Activated T-helper 17 cell treated with anti-CD3 and anti-CD28 coated beads, Interleukin-2, amount 50 U/mL, for 72 hours (primary cell): ENCODE measurements around the gene TBRG4. TPM values are rescaled to one million over a fixed set of nuclear protein-coding genes. Genes with fewer than 3 reads are reported as not detected.
A peak's percentile ranks its signal among the peaks of the same experiment; 100 is the strongest.

Experiments used
- ATAC-seq: fragments of 150-1000 bp; cut with Tn5 transposase; replicated peaks from 2 replicates; pipeline ENCODE4 v1.10.0; 2021; ENCODE audit warnings: mild to moderate bottlenecking, moderate library complexity
- H3K27ac Mint-ChIP-seq: one replicate; pipeline ENCODE4 v1.8.0; 2022; ENCODE audit warnings: mixed read lengths
- H3K27me3 Mint-ChIP-seq: one replicate; pipeline ENCODE4 v1.8.0; 2022; ENCODE audit warnings: mixed read lengths
- H3K36me3 Mint-ChIP-seq: one replicate; pipeline ENCODE4 v1.8.0; 2022; ENCODE audit warnings: low read depth, mild to moderate bottlenecking, mixed read lengths
- H3K4me1 Mint-ChIP-seq: one replicate; pipeline ENCODE4 v1.8.0; 2022; ENCODE audit warnings: mixed read lengths
- H3K4me3 Mint-ChIP-seq: one replicate; pipeline ENCODE4 v1.8.0; 2022; ENCODE audit warnings: mild to moderate bottlenecking, mixed read lengths
- H3K9me3 Mint-ChIP-seq: one replicate; pipeline ENCODE4 v1.8.0; 2022; ENCODE audit warnings: mixed read lengths
- total RNA-seq, 2 donors: library from RNA; stranded (reverse); gene quantifications; one replicate each; pipeline ENCODE4 v1.2.3, GENCODE V29; 2022

Gene TBRG4
- total RNA-seq, 2 donors from 2014 or later, result 119 to 177 TPM

DNA sequence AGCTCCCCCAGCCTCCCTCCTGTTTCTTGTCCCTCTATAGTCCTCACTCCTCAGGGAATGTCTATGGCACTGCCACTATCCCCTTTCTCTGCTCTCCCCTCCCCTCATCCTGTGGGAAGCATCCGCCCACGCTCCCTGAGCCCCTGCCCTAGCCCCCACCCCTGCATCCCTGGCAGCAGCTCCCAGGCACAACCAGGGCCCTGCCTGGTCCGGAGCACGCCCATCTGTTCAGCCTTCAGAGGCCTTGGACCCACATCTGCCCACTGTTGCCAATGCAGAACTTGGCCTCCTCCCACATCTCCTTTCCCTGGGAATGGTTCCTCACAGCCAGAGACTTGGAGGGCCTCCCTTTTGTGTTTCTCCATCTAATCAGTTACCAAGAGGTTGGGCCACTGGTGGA is 20.4 kb upstream of the TBRG4 start:
- no peak for ATAC-seq
- peak overlapping the region; percentile 67 for H3K27ac Mint-ChIP-seq
- no peaks in the 10 kb centered on the region for H3K9me3 Mint-ChIP-seq

DNA sequence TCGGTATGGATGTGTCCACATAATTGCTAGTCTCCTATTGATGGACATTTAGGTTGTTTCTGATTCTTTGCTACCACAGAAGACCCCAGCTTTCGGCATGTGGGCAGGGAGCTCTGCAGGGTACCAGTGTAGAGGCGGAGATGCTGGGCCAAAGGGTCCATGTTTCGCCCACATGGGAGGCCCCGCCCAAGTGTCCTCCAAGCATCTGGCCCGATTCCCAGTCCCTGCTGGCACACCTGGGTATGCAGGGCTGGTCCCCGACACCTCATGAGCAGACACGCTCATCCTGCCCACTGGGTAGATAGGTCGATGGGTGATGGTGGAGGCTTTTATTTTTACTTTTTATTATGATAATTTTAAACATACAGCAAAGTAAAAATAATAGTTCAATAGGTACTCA is 19.4 kb upstream of the TBRG4 start:
- H3K4me1 Mint-ChIP-seq, result peaks cover under 1% of the 10 kb centered on the region

More for the DNA sequence above, 20.4 kb upstream of the TBRG4 start:
- no peak overlapping the region for H3K4me3 Mint-ChIP-seq
- no peaks in the 10 kb centered on the region for H3K27me3 Mint-ChIP-seq
- H3K36me3 Mint-ChIP-seq, result no peaks in the 10 kb centered on the region
- H3K4me1 Mint-ChIP-seq, result peaks cover 6% of the 10 kb centered on the region

DNA sequence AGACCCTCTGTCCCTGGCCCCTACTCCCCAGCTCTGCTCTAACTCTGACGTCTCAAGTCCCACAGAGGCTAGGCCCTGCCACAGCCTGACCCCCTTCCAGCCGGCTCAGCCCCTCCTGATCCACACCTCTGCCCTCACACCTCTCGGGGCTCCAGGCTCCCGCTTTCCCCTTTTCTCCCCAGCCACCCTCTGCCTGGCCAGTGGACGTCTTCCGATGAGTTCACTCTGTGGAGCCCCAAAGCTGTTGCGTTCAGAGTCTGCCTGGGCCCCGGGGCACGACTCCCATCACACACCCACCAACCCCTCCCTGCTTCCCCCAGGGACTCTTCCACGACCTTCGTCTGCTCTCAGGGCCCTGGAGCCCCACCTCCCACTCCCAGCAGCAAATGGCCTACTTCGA is 18.4 kb upstream of the TBRG4 start:
- Mint-ChIP-seq H3K27ac (peak overlapping the region; percentile 21), H3K4me3 (no peak overlapping the region), H3K9me3 (no peaks in the 10 kb centered on the region), H3K36me3 (no peaks in the 10 kb centered on the region), H3K27me3 (no peaks in the 10 kb centered on the region), H3K4me1 (no peaks in the 10 kb centered on the region)
- no peak for ATAC-seq

More for the DNA sequence above, 19.4 kb upstream of the TBRG4 start:
- no peak overlapping the region for H3K27ac Mint-ChIP-seq
- H3K9me3 Mint-ChIP-seq, result no peaks in the 10 kb centered on the region
- H3K36me3 Mint-ChIP-seq, result no peaks in the 10 kb centered on the region
- no peak for ATAC-seq
- no peak overlapping the region for H3K4me3 Mint-ChIP-seq
- no peaks in the 10 kb centered on the region for H3K27me3 Mint-ChIP-seq

DNA sequence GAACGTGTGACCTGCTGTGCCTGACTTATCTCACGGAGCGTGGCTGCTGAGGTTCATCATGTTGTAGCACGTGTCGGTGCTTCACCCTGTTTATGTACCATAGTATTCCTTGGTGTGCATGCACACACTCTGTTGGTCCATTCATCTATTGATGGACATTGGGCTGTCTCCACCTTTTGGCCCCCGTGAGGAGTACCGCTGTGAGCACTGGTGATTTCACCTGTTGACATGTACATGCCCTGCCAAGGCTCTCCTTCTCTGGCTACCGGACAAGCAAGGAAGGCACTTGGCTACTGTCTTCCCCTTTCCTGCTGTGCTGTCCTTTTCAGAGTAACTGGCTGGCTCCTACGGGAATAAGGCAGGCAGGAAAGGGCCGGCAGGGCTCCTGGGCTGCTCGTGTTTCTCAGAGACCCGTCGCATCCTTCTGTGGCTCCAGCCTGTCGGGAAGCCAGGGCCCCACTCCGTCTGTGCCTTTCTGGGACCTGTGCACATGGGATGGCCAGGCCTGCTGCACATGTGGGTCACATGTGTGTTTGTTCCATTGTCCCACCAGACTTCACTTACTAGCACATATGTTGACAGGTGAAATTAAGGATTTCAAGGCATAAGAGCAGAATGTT is 17.8 kb upstream of the TBRG4 start:
- no peak overlapping the region for H3K27ac Mint-ChIP-seq
- no peaks in the 10 kb centered on the region for H3K4me1 Mint-ChIP-seq
- no peaks in the 10 kb centered on the region for H3K27me3 Mint-ChIP-seq
- no peak overlapping the region for H3K4me3 Mint-ChIP-seq
- no peaks in the 10 kb centered on the region for H3K36me3 Mint-ChIP-seq
- no peaks in the 10 kb centered on the region for H3K9me3 Mint-ChIP-seq
- no peak for ATAC-seq

DNA sequence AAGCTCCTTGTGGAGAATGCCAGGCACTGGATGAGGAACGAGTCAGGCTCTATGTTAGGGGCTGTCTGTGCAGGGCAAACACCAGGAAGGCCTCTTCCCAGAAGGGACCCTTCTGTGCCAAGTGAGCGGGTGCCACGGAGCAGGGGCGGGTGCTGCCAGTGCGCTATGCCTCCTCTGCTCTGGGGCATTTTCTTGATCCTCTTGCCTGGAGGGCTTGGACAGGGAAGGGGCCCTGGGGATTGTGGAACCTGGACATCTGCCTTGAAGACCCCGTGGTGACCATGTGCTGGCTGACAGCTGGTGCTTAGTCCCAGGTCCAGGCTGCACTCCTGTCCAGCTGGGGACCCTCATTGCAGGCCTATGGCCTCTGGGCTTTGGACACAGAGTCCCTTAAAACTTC is 15.4 kb upstream of the TBRG4 start:
- Mint-ChIP-seq H3K4me1 (no peaks in the 10 kb centered on the region), H3K27me3 (no peaks in the 10 kb centered on the region), H3K9me3 (no peaks in the 10 kb centered on the region), H3K36me3 (no peaks in the 10 kb centered on the region), H3K27ac (no peak overlapping the region), H3K4me3 (no peak overlapping the region)
- no peak for ATAC-seq

DNA sequence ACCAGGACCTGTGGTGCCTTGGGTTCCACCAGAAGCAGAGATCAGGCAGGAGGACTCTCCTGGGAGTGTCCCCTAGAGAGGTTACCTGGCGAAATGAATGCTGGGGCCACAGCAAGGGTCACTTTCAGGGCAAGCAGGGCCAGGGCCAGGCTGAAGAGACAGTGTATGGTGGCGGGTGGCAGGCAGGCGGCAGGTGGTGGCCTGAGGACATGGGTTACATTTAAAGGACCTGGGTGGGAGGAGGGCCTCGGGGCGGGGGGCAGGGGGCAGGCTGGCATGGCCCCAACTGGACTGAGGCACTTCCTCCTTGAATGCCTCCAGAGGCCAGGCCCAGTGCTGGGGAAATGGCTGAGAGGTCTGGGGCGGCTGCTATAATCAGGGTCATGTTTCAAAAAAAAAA is 14.7 kb upstream of the TBRG4 start:
- no peak for ATAC-seq
- Mint-ChIP-seq H3K36me3 (no peaks in the 10 kb centered on the region), H3K9me3 (no peaks in the 10 kb centered on the region)

DNA sequence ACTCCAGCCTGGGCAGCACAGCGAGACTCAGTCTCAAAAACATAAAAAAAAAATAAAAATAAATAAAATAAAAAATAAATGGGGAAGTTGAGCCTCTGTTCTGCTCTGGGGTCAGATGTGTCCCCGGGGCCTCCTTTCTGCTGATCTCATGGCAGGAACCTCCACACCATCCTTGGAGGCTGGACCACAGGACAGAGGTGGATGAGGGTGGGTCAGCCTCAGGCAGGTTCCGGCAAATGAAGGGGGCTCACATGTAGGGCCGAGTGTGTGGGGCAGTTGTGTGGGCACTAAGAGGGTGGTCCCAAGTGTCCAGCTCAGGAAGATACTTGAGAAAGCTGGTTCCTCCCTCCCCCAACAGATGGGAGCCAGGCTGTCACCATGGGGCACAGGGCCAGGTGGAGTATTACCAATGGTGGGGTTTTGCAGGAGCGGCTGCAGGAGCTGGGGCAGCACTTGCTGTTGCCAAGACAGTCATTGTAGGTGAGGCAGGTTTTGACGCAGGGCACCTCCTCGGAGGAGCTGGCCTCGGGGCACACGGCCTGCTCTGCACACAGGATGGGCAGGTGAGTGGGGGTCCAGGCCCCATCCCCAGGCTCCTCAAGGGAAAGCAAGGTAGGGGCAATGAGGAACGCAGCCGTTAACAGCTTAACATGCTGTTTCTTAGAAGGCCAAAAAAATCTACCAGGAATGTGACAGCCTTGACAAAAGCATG is 13.9 kb upstream of the TBRG4 start:
- Mint-ChIP-seq H3K4me3 (no peak overlapping the region), H3K4me1 (no peaks in the 10 kb centered on the region), H3K27me3 (no peaks in the 10 kb centered on the region), H3K36me3 (no peaks in the 10 kb centered on the region), H3K9me3 (no peaks in the 10 kb centered on the region), H3K27ac (no peak overlapping the region)
- ATAC-seq, result no peak

More for the DNA sequence above, 14.7 kb upstream of the TBRG4 start:
- no peaks in the 10 kb centered on the region for H3K4me1 Mint-ChIP-seq
- H3K4me3 Mint-ChIP-seq, result no peak overlapping the region
- H3K27me3 Mint-ChIP-seq, result no peaks in the 10 kb centered on the region
- H3K27ac Mint-ChIP-seq, result no peak overlapping the region

DNA sequence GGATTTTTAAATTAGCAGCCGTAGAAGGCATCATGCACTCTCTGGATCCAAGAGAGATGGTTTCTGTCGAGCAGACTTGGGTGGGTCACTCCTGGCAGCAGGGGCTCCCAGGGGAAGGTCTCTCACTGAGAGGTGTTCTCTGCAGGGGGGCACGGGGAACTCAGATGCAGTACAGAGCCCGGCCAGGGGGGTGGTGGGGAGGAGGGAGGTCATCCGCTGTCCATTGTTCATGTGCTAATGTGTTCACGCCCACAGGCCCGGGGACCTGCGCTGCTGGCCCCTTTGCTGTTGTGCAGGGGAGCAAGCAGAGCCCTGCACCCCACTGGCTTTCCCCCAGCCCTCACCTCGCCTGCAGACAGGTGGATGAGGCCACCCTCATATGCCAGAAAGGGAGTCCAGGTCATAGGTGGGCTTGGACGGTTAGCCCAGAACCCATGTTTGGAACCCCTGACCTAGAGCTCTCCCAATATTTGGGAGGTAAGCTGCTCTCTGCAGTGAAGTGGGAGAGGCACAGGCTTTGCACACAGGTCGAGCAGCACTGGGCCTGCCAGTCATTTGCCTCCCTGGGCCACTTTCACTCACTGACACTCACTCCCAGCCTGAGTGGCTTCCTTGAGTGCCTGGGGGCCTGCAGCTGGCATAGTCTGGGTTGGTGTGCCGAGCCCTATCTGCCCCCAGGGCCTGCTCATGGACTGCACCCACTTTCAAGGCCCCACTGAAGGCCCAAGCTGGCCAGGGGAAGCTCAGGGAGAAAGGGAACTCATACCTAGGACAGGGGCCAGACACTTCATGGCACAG is 12.6 kb upstream of the TBRG4 start:
- Mint-ChIP-seq H3K27ac (peak overlapping the region; percentile 93), H3K36me3 (no peaks in the 10 kb centered on the region), H3K9me3 (no peaks in the 10 kb centered on the region), H3K4me1 (no peaks in the 10 kb centered on the region), H3K4me3 (no peak overlapping the region), H3K27me3 (no peaks in the 10 kb centered on the region)
- no peak for ATAC-seq

DNA sequence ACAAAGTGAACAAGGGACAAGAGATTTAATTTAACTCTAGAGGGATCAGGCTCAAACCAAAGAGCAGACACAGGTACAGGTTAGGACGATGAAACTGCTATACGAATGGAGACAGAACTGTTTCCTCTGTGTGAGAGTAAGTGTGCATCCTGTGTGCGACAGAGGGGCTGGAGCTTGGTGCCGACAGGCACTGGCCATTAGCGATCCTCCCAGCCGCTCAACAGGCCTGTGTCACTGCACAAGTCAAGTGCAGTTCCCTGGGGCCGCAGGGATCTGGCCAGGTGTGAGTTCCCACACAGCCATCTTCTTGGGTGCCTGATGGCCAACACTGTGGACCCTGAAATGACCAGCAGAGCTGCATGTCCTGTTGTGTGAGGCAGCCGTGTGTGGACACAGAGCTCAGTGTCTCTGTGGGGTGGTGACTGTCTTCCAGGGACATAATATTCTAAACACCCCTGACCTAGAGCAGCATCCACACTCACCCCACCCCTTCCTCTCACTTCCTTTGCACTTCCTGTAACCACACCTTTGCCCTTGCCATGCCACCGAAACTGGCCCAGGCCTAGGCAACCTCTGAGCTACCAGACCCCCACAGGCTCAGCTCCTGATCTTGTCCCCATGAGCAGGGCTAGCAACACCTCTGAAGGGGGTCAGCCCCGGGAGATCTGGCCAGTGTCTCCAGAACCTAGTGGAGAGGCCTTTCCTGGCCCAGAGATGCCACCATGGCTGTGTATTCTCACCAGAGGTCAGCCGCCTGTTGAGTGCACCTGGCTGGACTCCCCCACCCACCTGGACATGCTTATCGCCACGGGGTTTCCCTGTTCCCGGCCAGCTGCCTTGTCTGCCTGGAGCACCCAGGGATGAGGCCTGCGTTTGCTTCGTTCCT is 11.7 kb upstream of the TBRG4 start:
- H3K27me3 Mint-ChIP-seq, result no peaks in the 10 kb centered on the region
- H3K4me1 Mint-ChIP-seq, result no peaks in the 10 kb centered on the region
- peak; percentile 40 for ATAC-seq
- H3K27ac Mint-ChIP-seq, result peak overlapping the region; percentile 93
- H3K4me3 Mint-ChIP-seq, result peak overlapping the region; percentile 33
- no peaks in the 10 kb centered on the region for H3K36me3 Mint-ChIP-seq
- H3K9me3 Mint-ChIP-seq, result no peaks in the 10 kb centered on the region

DNA sequence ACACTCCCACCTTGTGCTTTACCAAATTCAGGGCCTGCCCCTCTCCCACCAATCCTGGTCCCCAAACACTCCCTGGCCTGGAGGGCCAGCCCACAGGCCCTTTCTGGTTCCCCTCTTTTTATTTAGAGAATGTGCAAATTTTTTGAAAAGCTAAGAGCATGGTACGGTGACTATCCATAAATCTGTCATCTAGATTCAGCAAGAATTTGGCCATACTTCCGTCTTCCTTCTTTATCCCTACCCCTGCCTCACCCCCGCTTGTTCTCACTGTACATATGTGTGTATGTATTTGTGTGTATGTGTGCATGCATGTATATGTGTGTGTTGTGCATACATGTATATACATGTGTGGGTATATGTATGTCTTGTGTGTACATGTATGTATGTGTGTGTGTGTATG is 8.1 kb upstream of the TBRG4 start:
- Mint-ChIP-seq H3K27me3 (no peaks in the 10 kb centered on the region), H3K36me3 (no peaks in the 10 kb centered on the region), H3K27ac (no peak overlapping the region), H3K4me1 (no peaks in the 10 kb centered on the region), H3K4me3 (no peak overlapping the region), H3K9me3 (no peaks in the 10 kb centered on the region)
- no peak for ATAC-seq

DNA sequence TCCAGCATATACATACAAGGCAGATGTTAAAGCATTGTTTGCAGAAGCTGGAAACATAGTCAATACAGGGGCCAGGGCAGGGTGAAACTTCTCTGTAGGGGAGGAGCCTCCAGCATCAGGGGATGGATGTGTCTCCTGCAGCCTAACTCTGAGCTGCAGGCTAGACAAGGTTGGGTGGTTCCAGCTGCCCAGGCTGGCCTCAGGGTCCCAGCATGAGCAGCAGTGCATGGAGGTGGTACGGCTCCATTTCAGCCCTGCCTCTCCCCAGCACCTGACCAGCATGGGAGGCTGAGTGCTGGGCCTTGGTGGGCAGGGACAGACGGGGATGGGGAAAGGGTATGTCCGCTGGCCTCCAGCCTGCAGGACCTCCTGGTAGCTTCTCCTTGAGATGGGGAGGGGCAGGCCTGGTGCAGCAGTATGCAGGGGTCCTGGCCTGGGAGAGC is 7.4 kb upstream of the TBRG4 start:
- ATAC-seq, result no peak
- no peak overlapping the region for H3K4me3 Mint-ChIP-seq
- no peaks in the 10 kb centered on the region for H3K9me3 Mint-ChIP-seq
- H3K27ac Mint-ChIP-seq, result no peak overlapping the region
- no peaks in the 10 kb centered on the region for H3K4me1 Mint-ChIP-seq
- H3K36me3 Mint-ChIP-seq, result no peaks in the 10 kb centered on the region
- H3K27me3 Mint-ChIP-seq, result no peaks in the 10 kb centered on the region

DNA sequence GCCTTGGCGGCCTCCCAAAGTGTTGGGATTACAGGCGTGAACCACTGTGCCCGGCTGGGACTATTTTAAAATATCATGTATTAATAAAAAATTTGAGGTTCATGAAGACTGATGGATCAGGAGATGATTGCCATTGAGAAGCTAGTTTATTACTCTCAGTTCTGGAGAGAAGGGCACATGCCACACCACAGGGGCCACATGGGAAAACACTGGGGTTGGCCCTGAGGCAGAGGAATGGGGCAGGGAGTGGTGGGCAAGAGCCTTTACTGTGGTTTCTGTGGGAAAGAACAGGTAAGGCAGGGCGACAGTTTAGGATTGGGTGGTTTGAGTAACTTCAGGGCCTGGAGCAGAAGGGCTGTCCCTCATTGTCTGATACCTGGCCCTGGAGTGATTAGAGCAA is 6.8 kb upstream of the TBRG4 start:
- Mint-ChIP-seq H3K27ac (no peak overlapping the region), H3K4me1 (no peaks in the 10 kb centered on the region), H3K4me3 (no peak overlapping the region), H3K9me3 (no peaks in the 10 kb centered on the region), H3K36me3 (no peaks in the 10 kb centered on the region), H3K27me3 (no peaks in the 10 kb centered on the region)
- ATAC-seq, result no peak

DNA sequence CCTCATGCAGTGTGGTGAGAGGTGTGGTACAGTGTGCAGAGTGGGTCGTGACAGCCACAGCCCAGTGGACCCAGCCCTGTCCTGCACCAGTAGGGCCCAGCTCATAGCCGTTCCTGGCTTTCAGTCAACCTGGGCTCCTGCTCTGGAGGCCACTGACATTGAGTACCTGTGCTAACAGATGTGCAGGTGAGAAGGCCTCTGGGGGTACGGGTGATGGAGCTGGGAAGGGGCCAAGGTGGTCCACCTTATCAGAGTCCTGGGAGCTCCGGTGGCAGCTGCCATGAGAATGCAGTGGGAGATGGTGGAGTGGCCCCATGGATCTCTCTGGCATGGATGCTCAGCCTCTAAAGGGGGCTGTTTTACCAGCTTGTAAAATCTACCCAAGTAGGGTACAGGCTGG is 6.1 kb upstream of the TBRG4 start:
- Mint-ChIP-seq H3K36me3 (no peaks in the 10 kb centered on the region), H3K27me3 (no peaks in the 10 kb centered on the region), H3K9me3 (no peaks in the 10 kb centered on the region), H3K4me1 (no peaks in the 10 kb centered on the region), H3K27ac (peak overlapping the region; percentile 25), H3K4me3 (no peak overlapping the region)
- no peak for ATAC-seq

DNA sequence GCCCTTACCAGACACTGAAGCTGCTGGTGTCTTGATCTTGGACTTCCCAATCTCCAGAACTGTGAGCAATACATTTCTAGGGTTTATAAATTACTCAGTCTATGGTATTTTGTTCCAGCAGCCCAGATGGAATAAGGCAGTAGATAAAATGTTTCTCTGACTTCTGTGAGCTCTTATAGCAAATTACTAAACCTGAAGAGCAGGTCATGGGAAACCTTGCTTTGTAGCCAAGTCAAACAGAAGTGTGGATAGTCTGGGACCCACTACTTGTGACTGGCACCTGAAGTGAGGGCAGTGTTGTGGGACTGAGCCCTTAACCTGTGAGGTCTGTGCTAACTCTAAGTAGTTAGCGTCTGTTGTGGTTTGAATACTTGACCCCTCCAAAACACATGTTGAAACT is 4.6 kb upstream of the TBRG4 start:
- Mint-ChIP-seq H3K27me3 (no peaks in the 10 kb centered on the region), H3K9me3 (no peaks in the 10 kb centered on the region), H3K4me3 (no peak overlapping the region), H3K27ac (no peak overlapping the region), H3K4me1 (peaks cover 4% of the 10 kb centered on the region), H3K36me3 (peaks cover 10% of the 10 kb centered on the region)
- no peak for ATAC-seq
